Measurements from ENCODE around the gene XYLT1.

XYLT1 gene

DNA sequence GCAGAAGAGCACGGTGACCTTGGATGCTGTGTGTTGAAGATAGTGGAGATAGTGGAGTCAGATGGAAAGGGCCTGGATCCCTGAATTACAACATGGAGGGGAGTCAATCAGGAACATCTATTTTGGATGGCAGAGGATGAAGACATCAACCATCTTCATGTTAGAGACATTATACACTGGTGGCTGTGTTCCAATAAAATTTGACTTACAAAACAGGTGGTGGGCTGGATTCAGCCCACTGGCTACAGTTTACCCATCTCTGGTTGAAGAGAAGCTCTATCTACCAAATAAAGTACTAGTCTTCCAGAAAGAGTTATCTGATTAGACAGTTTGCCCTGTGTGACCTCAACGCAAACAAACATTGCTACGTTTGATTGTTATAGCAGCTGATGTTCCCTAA, 247.2 kb downstream of the XYLT1 start:
- no peak for DNase-seq

DNA sequence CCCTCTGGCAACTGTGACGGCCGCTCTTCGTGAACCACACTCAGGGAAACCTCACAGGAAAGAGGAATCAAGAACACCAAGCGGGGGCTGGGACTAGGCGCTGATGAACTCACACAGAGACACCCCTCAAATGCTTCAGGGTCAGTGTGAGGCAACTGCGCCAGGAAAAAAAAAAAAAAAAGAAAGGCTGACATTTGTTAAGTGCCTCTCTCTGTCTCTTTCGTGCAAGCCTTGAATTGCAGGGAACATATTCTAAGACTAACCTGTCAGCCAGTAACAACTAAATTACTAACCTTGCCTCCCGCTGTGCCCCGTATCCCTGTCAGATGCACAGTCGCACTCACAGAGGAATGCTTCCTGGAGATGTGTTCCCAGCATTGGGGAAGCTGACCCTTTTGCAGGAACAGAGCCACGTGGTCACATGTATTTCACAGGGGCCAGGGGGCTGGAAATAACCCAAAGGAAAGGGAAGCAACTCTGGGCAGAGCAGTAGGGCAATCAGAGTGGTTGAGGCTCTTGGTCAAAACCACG, 247.8 kb downstream of the XYLT1 start:
- no peak for DNase-seq

DNA sequence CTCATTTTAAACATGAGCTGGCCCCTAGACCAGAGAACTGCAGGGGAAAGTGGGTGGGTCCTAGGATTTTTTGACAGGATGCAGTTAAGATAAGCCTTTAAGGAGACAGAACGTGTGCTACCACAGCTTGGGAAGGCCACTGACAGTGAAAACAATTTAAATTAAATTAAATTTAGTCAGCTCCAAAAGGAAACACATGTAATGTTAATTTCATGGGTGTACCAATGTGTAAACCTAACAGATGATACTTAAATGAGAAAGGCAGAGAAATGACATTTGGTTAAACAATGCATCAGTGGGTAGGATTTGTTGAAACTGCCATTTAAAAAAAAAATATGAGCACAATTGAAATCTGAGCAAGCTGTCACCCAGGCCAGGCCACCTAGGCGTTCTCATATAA, 250.8 kb downstream of the XYLT1 start:
- DNase-seq: no peak

DNA sequence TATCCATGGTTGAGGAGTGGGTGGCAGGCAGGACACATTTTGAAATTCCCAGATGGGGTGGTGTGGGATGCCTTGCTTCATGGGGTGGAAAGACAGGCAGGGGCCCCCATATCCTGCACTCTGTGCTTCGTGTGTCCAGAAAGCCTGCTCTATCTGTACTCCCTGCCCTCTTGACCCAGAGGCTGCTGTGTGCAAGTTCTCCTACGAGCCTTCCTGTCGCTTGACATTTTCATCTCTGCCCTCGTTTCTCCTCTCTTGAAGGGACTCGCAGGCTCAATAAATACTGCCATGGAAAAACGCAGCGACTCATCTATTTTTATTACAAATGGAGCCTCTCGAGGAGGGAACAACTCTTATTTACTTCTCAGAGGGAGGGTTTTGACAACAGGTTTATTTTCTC, 254.8 kb downstream of the XYLT1 start:
- DNase-seq: no peak

DNA sequence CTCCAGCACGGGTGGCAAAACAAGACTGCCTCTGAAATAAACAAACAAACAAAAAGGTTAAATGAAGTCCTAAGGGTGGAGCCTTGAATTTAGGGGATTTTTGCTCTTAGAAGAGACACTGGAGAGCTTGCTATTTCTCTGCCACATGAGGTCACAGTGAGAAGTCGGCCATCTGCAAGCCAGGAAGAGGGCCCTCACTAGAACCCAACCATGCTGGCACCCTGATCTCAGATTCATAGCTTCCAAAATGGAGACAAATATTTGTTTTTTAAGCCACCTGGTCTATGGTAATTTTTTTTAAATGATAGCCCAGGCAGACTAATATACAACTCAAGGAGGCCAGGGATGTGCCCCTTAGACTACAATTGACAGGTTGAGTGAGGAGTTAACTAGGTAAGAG, 255.5 kb downstream of the XYLT1 start:
- no peak for DNase-seq

DNA sequence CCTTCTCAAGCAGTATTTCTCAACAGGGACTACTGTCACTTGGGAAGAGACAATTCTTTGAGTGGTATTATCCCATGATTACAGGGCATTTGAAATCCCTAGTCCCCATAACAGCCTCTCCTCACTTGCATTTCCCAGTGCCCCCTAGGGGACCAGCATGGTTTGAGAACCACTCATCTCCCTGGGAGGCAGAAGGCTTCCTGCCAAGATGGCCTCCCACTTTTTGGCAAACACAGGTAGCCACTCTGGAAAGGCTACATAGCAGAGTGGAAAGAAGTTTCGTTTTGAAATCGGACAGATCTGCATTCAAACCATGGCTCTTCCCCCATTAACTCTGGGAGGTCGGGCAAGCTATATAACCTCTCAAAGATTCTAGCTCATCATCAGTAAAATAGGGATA, 256.8 kb downstream of the XYLT1 start:
- DNase-seq: no peak

DNA sequence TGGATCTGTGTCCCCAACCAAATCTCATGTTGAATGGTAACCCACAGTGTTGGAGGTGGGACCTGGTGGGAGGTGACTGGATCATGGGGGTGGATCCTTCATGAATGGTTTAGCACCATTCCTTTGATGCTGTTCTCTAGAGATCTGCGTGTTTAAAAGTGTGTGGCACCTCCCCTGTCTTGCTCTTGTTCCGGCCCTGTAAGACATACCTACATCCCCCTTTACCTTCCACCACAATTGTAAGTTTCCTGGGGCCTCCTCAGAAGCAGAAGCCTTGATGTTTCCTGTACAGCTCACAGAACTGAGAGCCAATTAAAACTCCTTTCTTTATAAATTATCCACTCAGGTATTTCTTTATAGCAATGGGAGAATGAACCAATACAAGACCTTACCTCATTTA, 257.7 kb downstream of the XYLT1 start:
- DNase-seq: no peak

DNA sequence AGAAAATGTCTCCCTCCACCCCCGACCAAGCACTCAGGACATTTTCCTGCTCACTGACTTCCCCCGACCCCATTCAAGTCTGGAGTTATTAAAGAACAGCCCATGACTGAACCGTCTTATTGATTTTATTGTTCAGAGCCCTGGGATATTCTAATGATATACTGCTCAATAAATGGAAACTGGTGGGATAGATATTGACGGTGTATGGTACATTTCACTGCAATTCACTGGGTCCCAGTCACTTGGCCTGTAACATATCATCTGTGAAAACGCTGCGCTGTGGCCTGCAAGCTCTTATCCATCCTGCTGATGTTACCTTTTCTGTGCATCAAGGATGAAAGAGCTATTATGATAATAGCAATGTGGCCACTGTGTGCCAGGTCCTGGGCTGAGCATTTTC, 258.2 kb downstream of the XYLT1 start:
- DNase-seq: no peak

DNA sequence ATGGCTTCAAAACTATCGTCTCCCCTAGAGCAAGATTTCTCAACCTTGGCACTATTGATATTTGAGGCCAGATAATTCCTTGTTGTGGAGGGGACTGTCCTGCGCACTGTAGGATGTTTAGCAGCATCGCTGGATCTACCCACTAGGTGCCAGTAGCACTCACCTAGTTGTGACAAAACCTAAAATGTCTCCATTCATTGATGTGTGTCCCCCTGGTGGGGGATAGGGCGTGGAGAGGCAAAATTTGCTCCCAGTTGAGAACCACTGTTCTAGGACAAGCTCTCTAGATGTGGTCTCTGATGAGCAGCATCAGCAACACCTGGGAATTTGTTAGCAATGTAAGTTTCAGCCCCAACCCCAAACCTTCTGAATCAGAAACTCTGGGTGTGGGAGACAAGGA, 259.0 kb downstream of the XYLT1 start:
- DNase-seq: peak in 1 of 4 experiments; percentile 6

DNA sequence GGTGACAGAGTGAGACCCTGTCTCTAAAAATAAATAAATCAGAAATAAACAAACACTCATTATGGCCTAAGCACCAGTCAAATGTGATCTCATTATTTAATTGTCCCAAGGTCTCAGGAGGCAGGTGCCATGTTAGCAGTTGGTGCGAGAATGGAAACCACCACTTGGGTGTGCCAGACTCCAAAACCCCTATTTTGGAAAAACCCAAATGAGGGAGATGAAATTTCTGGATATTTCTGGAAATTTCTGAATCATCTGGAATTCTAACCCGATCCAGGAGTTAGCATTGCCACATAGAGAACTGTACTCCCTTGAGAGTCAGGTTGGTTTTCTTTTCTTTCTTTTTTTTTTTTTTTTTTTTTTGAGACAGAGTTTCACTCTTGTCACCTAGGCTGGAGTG, 264.0 kb downstream of the XYLT1 start:
- DNase-seq: no peak

DNA sequence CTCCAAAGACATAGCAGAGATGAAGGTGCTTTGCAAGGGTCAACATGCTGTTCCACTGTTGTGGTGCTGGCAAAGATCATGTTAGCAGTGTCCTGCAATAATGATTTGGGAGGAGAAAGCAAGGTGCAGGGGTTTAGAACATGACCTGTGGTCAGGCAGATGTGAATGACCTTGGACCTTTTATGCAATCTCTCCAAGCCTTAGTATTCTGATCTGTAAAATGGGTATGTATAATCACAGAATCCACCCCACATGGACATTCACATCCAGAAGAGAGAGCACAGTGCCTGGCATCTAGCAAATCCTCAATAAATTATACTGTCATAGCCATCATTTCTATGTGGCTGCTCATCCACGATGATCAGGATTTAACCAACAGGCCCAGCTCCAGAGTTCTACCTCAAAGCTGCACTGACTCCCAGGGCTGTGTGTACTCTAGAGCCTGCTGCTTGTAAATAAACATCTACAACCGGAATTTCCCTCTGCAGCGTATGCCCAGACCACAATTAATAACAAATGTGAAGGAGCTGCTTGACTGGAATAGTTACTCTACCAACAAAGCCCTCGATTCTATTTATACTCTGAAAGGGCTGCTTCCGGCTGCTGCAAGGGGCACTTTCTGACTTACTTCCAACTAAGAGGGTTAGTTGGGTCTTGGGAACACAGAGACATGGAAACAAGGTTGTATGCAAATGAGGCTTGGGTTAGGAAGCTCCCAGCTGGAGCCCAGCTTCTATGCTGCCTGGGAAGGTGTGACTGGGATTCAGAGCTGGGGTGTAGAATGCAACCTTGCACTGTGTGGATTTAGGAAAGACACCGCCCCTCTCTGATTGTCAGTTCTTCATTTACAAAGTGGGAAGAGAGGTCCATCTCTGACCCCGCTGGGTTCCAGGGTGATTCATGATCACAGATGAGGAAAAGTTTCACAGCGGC, 265.2 kb downstream of the XYLT1 start:
- DNase-seq: no peak

DNA sequence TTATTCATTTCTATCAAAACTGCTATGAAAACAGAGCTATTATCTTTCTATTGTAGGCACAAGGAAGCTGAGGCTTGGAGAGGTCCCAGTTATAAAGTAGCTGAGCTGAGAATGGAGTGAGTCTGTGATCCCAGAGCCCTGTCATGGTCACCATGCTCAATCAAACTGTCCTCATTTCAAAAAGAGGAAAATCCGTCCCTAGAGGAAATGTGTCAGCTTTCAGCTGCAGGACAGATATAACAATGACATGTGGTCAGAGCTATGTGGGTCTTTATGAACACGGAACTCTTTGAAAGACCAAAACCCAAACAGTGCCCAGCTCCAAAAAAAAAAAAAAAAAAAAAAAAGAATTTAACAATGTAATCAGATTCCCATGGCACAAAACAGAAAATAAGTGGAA, 266.1 kb downstream of the XYLT1 start:
- DNase-seq: no peak

DNA sequence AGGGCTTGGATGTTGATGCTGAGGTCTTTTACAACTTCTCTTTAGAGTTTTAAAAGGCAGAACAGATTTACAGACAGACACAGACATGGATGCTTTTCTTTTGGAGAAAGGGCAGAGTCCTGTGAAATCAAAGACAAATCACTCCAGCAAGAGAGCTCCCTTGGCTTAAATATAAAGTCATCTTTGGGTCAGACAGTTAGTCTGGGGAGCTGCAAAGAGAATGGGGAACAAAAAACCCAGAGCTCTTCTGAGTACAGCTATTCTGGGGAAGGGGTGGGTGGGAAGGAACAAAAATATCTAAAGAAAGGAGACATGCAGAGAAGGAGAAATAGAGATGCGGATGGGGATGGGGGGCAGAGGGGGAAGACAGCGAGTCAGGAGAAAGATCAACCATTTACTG, 266.6 kb downstream of the XYLT1 start:
- no peak for DNase-seq

DNA sequence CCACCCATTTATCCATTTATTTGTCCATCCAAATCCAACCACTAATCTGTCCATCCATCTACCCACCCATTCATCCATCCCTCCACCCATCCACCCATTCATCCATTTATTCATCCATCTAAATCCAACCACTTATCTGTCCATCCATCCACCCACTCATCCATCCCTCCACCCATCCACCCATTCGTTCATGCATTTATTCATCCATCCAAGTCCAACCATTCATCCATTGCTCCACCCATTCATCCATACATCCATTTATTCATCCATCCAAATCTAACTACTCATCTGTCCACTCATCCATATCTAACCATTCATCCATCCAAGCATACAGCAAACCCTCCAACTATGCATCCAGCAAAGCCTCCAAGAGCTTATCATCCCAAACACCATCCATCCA, 267.3 kb downstream of the XYLT1 start:
- no peak for DNase-seq

DNA sequence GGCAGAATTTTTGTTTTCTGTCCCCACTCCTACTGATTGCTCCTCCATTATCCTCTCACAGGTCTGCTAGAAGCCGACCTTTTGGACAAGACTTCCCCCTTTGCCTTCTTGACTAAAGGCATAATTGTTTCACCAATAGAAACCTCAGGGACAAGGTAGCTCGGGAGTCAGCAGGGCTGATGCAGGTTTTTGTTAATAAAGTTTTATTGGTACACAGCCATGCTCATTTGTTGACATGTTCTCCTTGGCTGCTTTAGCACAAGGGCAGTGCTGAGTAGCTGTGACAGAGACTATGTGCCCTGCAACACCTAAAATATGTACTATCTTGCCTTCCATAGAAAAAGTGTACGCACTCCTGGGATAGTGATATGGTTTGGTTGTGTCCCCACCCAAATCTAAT, 271.6 kb downstream of the XYLT1 start:
- DNase-seq: no peak

DNA sequence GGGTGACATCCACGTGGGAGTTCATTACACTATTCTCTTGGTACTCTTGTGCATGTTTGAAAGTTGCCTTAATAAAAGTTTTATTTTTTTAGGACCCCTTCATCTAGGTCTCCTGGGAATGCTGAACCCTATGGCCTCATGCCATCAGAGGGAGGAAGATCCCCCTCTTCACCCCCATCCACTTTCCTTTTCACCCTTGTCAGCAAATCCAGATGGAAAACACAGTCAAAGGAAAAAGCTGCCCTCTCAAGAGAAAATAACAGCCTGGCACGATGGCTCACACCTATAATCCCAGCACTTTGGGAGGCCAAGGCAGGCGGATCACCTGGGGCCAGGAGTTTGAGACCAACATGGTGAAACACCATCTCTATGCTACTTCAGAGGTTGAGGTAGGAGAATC, 274.2 kb downstream of the XYLT1 start:
- DNase-seq: no peak

DNA sequence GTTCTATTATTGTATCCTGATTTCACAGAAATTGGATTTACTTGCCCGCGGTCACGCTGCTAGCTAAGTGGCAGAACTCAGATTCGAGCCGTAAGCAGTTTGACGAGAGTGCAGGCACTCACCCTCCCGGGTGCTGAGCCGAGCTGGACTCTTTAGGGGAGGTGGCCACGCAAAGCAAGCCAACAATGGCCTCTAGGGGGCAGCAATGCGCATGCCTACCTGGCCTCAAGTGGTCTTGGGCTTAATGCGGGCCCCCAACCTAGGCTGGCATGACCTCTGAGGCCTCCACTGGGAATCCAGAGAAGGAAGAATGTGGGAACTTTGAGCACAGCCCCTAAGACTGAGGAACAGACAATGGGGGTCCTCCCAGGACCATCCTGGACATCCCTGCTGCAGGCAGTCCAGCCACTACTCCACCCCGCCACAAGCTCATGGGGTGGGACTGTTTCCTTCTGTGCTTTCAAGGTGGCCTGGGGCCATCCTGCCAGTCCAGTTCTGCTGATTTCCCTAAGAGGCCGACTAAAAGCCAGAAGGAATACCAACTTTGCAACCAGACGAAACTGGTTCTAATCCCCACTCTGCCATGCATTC, 276.5 kb downstream of the XYLT1 start:
- DNase-seq: peak; percentile 13 to 54 (median 24)

DNA sequence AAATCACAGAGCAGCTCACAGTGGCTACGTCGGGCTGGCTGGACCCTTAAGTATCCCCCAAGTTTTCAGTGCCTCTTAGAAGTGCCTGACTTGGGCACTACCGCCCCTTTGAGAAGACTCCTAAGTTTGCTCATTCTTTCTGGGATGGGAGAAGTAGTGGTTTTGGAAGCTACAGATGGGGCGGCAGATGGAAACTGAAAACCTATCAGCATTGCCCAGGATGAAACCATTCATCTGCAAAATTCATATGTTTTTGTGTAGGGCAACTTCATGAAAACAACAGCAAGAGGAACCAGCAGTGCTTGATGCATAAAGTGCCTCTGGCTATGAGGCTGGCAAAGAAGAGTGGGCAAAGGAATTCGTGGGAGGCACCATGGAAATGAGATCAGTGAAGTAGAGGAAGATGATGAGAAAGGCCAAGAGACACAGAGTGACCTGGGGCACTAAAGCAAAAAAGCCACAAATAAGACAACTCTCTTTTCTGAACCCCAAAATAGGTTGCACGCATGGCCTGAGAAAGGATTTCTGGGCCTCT, 277.1 kb downstream of the XYLT1 start:
- no peak for DNase-seq

DNA sequence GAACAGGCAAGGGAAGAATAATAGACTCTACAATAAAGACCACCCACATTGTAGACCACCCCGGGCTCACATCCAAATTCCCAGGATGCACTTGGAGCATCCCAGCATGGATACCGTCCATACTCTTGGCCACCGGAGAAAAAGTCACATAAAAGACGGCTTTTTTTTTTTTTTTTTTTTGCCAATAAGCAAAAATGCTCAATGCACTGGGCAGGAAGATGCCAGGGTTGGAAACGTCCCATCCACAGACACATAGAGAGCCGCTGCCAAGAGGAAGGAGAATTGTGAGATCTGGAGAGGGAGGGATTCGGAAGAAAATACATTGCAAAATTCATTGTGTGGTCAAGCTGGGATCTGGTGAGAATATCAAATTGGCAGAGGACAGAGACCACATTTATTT, 286.7 kb downstream of the XYLT1 start:
- no peak for DNase-seq

DNA sequence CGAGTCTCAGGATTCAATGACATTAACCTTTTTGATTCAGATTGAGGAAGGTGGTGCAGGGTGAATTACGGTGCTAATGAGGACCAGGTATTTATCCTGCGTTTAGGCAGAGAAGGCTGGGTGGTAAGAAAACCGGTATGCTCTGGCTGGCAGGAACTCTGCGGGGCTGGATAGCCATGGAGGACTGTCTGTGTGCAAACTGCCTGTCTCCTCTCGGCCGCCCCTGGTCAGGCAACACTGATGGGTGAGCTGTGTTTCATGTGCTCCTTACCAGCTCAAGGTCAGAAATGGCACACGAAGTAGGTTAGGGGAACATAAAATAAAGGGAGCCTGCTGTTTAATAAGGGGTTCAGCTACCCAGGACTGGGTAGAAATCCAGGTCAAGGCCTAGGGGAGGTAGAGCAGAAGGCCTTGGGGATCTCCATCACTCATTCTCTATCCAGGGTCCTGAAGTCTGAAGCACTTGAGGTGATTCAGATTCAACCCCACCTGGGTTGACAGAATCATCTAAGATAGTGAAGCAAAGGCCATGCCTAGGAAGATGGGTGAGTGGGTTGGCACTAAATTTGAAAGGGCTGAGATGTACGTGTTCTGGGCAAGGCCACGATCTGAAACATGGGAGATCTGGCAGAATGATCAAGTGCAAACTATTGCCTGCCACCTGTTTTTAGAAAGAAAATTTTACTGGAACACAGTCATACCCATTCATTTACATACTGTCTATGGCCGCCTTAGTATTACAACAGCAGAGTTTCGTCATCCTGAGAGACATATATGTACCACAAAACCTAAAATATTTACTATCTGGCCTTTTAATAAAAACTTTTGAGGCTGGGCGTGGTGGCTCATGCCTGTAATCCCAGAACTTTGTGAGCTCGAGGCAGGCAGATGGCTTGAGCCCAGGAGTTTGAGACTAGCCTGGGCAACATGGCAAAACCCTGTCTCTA, 292.5 kb downstream of the XYLT1 start:
- no peak for DNase-seq

DNA sequence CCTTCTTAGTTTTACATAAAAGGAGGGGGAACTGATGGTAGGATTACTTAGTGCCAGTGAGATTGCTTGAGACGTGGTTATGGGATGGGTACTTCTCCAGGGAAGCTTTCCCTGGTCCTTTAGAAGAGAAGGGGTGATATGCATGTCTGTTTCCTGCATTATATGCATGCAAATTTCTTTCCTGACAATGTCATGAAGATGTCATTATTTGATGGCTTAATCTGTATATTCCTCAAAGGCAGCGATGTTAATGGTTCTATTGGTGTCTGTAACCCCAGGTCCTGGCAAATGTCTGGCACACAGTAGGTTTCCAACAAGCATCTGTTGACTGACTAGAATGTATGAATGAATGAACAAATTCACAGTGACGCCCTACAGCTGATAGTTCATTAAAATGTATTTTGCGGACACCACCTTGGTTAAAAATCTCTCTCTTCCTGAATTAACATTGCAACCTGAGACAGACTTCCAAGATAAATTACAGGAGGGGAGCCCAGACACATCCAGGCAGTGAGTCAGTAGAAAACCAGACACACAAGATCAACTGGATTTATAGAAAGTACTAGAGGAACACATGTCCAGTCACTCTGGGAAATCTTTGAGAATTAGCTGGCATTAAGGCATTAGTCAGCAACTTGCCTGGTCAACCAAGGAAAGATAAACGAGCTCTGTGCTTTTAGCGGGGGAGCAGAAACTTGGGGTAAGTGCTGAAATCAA, 293.4 kb downstream of the XYLT1 start:
- DNase-seq: no peak

DNA sequence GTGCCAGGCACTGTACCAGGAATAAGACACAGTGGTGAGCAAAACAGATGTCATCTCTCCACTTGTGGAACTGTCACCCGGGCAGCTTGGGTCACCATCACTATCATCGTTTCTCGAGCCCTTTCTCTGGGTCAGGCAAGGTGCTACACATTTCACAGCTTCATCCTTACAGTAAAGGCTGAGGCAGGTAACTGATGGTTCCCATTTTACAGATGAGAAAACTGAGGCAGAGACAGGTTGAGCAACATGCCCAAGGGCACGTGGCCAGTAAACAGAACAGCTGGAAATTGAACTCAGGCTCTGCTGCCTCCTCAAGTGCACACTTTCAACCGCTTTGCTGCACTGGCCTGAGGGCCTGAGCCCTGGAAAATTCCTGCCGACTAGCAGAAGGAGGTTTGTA, 294.6 kb downstream of the XYLT1 start:
- DNase-seq: no peak

All from activated naive CD4-positive, alpha-beta T cell (primary cell).